ENCODE measurements around the gene TAF4B.

TAF4B gene

DNA sequence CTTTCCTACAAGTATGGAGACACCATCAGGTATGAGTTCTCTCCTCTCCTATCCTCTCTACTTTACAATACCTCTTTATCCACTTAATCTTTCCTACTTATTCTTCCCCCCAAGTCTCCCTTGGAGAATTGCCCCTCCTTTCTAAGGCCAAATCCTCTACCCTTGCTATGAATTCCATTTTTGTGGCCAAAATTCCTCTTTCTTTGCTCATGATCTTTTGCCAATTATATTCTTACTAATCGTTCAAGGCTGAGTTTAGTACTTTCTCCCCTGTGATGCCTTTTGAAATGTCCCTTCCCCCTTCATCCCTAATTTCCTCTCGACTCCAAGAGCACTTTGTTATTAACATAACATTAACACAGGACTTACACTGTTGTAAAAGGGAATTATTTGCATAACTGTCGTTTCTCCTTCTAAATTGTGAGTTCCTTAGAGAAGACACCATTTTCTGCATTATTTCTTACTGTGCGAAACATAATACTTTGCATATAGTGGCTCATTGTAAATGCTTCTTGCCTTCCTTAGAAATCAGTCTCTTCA lies 188.7 kb downstream of the TAF4B start:
- Histone ChIP-seq H2BK120ac (ENCODE audit: low read depth, low read length) (no peak overlapping the region), H3K27ac (ENCODE audit: low read length, poor library complexity, severe bottlenecking) (no peak overlapping the region), H2BK5ac (ENCODE audit: low read depth, low read length, poor library complexity, severe bottlenecking) (no peak overlapping the region), H3K4me1 (ENCODE audit: control insufficient read depth, insufficient read depth, low read depth, low read length) (no peaks in the 10 kb centered on the region), H3K27me3 (ENCODE audit: control insufficient read depth in 1 of 2, insufficient read depth in 1 of 2, low read length in 2 of 2) (no peaks in the 10 kb centered on the region), H3K14ac (ENCODE audit: low read length in 2 of 2) (no peak overlapping the region), H3K23ac (ENCODE audit: low read length in 2 of 2) (no peak overlapping the region), H3K9me3 (ENCODE audit: control insufficient read depth, low read length) (no peaks in the 10 kb centered on the region), H2AFZ (ENCODE audit: low read depth, low read length) (no peak overlapping the region), H4K91ac (ENCODE audit: low read length) (no peak overlapping the region), H3K79me1 (replicated peaks; ENCODE audit: low read length, poor library complexity, severe bottlenecking) (no peaks in the 10 kb centered on the region), H3K18ac (ENCODE audit: low read depth in 1 of 2, low read length in 2 of 2) (no peak overlapping the region), H3K4me3 (ENCODE audit: insufficient read depth in 1 of 2, low read depth in 1 of 2, low read length in 2 of 2) (no peak overlapping the region), H3K9ac (ENCODE audit: low read length) (no peak overlapping the region), H2AK5ac (ENCODE audit: low read length, severe bottlenecking) (no peak overlapping the region), H3K36me3 (ENCODE audit: control insufficient read depth in 1 of 2, insufficient read depth in 2 of 2, low read depth in 1 of 2, low read length in 2 of 2) (no peaks in the 10 kb centered on the region), H2BK12ac (ENCODE audit: low read length in 2 of 2) (no peak overlapping the region), H2BK15ac (ENCODE audit: low read depth, poor library complexity, severe bottlenecking) (no peak overlapping the region), H4K8ac (ENCODE audit: low read length) (no peak overlapping the region), H3K4me2 (ENCODE audit: low read length, poor library complexity, severe bottlenecking) (no peak overlapping the region), H3K4ac (ENCODE audit: low read depth in 1 of 2, low read length in 2 of 2) (no peak overlapping the region)
- DNase-seq: no peak
- 57% methylated on average over 4 of the region's 4 CpGs for WGBS

DNA sequence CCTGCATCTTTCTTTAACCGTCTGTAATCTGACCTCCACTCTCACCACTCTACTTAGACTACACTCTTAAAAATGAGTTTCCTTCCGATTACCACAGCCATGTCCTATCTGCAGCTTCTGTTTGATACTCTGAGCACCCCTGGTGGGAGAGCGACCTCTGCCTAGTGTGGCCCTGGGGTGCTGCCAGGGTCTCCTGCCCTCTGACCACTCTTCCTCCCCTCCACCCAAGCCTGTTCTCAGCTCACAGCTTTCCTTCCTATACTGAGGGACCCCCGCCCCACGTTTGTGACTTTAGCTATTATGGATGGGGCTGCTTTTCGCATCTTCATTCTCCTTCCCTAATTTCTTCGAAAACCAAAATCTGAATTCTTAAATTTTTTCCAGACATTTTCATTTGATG lies 189.4 kb downstream of the TAF4B start:
- H3K27me3 ChIP-seq (ENCODE audit: control insufficient read depth in 1 of 2, insufficient read depth in 1 of 2, low read length in 2 of 2): no peaks in the 10 kb centered on the region
- H3K4me2 ChIP-seq (ENCODE audit: low read length, poor library complexity, severe bottlenecking): no peak overlapping the region
- no peak overlapping the region for H2BK15ac ChIP-seq (ENCODE audit: low read depth, poor library complexity, severe bottlenecking)
- H3K9ac ChIP-seq (ENCODE audit: low read length): no peak overlapping the region
- no peak overlapping the region for H4K91ac ChIP-seq (ENCODE audit: low read length)
- H3K4me1 ChIP-seq (ENCODE audit: control insufficient read depth, insufficient read depth, low read depth, low read length): no peaks in the 10 kb centered on the region
- H4K8ac ChIP-seq (ENCODE audit: low read length): no peak overlapping the region
- H2AK5ac ChIP-seq (ENCODE audit: low read length, severe bottlenecking): no peak overlapping the region
- H3K23ac ChIP-seq (ENCODE audit: low read length in 2 of 2): no peak overlapping the region
- no peak overlapping the region for H2BK12ac ChIP-seq (ENCODE audit: low read length in 2 of 2)
- no peak overlapping the region for H3K27ac ChIP-seq (ENCODE audit: low read length, poor library complexity, severe bottlenecking)
- H3K4me3 ChIP-seq (ENCODE audit: insufficient read depth in 1 of 2, low read depth in 1 of 2, low read length in 2 of 2): no peak overlapping the region
- no peak overlapping the region for H3K14ac ChIP-seq (ENCODE audit: low read length in 2 of 2)
- no peaks in the 10 kb centered on the region for H3K9me3 ChIP-seq (ENCODE audit: control insufficient read depth, low read length)
- no peak overlapping the region for H2BK120ac ChIP-seq (ENCODE audit: low read depth, low read length)
- DNase-seq: no peak
- no peak overlapping the region for H3K18ac ChIP-seq (ENCODE audit: low read depth in 1 of 2, low read length in 2 of 2)
- no peaks in the 10 kb centered on the region for H3K79me1 ChIP-seq (replicated peaks; ENCODE audit: low read length, poor library complexity, severe bottlenecking)
- no peaks in the 10 kb centered on the region for H3K36me3 ChIP-seq (ENCODE audit: control insufficient read depth in 1 of 2, insufficient read depth in 2 of 2, low read depth in 1 of 2, low read length in 2 of 2)
- H2AFZ ChIP-seq (ENCODE audit: low read depth, low read length): no peak overlapping the region
- 69% methylated on average over 7 of the region's 7 CpGs for WGBS
- no peak overlapping the region for H3K4ac ChIP-seq (ENCODE audit: low read depth in 1 of 2, low read length in 2 of 2)
- H2BK5ac ChIP-seq (ENCODE audit: low read depth, low read length, poor library complexity, severe bottlenecking): no peak overlapping the region

DNA sequence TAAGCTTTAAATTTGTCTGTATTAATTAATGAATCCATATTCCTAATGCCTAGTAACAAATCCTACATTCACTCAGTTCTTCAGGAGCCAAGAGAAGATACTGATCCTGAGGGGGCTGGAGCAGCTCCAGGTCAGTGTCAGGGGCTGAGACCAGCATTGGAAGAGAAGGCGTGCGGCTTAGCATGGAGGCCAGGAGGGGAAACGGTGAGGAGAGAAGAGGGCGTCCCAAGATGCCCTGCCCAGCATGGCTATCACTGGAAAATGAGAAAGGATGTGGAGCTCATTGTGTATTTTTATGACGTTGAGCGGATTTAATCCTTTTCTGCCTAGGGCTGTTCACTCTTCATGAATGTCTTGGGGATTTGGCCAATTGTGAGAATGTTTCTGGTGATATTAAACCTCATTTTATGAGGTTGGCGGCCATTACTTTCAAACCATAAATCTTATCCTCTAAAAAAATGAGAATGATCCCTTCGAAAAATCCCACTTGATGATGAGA lies 190.5 kb downstream of the TAF4B start:
- H3K23ac ChIP-seq (ENCODE audit: low read length in 2 of 2): no peak overlapping the region
- H3K27me3 ChIP-seq (ENCODE audit: control insufficient read depth in 1 of 2, insufficient read depth in 1 of 2, low read length in 2 of 2): no peaks in the 10 kb centered on the region
- no peak for DNase-seq
- no peak overlapping the region for H3K27ac ChIP-seq (ENCODE audit: low read length, poor library complexity, severe bottlenecking)
- WGBS: 100% methylated on average over 8 of the region's 8 CpGs
- H2AK5ac ChIP-seq (ENCODE audit: low read length, severe bottlenecking): no peak overlapping the region
- no peaks in the 10 kb centered on the region for H3K36me3 ChIP-seq (ENCODE audit: control insufficient read depth in 1 of 2, insufficient read depth in 2 of 2, low read depth in 1 of 2, low read length in 2 of 2)
- H2BK15ac ChIP-seq (ENCODE audit: low read depth, poor library complexity, severe bottlenecking): no peak overlapping the region
- no peak overlapping the region for H3K4ac ChIP-seq (ENCODE audit: low read depth in 1 of 2, low read length in 2 of 2)
- no peak overlapping the region for H2BK120ac ChIP-seq (ENCODE audit: low read depth, low read length)
- no peak overlapping the region for H2BK12ac ChIP-seq (ENCODE audit: low read length in 2 of 2)
- H4K91ac ChIP-seq (ENCODE audit: low read length): no peak overlapping the region
- no peak overlapping the region for H2BK5ac ChIP-seq (ENCODE audit: low read depth, low read length, poor library complexity, severe bottlenecking)
- H3K9me3 ChIP-seq (ENCODE audit: control insufficient read depth, low read length): no peaks in the 10 kb centered on the region
- no peak overlapping the region for H4K8ac ChIP-seq (ENCODE audit: low read length)
- H3K18ac ChIP-seq (ENCODE audit: low read depth in 1 of 2, low read length in 2 of 2): no peak overlapping the region
- no peak overlapping the region for H3K14ac ChIP-seq (ENCODE audit: low read length in 2 of 2)
- no peak overlapping the region for H3K4me3 ChIP-seq (ENCODE audit: insufficient read depth in 1 of 2, low read depth in 1 of 2, low read length in 2 of 2)
- no peaks in the 10 kb centered on the region for H3K79me1 ChIP-seq (replicated peaks; ENCODE audit: low read length, poor library complexity, severe bottlenecking)
- no peak overlapping the region for H3K9ac ChIP-seq (ENCODE audit: low read length)
- no peak overlapping the region for H3K4me2 ChIP-seq (ENCODE audit: low read length, poor library complexity, severe bottlenecking)
- no peaks in the 10 kb centered on the region for H3K4me1 ChIP-seq (ENCODE audit: control insufficient read depth, insufficient read depth, low read depth, low read length)
- no peak overlapping the region for H2AFZ ChIP-seq (ENCODE audit: low read depth, low read length)

DNA sequence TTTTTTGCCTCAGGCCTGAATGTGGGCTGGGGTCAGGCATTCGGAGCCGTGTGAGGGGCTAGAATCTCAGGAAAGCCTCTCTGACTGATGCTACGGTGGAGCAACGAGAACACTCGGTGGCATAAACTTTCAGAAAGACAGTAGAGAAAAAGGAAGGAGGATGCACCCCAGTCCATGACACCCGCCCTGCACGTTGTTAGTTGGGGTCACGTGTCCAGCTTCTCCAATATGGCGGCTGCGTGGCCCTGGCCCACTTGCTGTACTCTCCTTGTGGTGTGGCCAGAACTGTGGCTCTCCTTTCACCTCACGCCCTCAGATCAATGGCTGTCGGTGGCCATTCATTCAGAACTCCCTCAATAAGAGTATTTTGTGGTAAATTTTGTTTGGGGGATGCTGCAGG lies 190.9 kb downstream of the TAF4B start:
- H4K8ac ChIP-seq (ENCODE audit: low read length): no peak overlapping the region
- H3K9ac ChIP-seq (ENCODE audit: low read length): no peak overlapping the region
- H2BK120ac ChIP-seq (ENCODE audit: low read depth, low read length): no peak overlapping the region
- H2AFZ ChIP-seq (ENCODE audit: low read depth, low read length): no peak overlapping the region
- H3K27ac ChIP-seq (ENCODE audit: low read length, poor library complexity, severe bottlenecking): no peak overlapping the region
- H3K14ac ChIP-seq (ENCODE audit: low read length in 2 of 2): no peak overlapping the region
- no peak overlapping the region for H2AK5ac ChIP-seq (ENCODE audit: low read length, severe bottlenecking)
- no peak overlapping the region for H4K91ac ChIP-seq (ENCODE audit: low read length)
- no peaks in the 10 kb centered on the region for H3K27me3 ChIP-seq (ENCODE audit: control insufficient read depth in 1 of 2, insufficient read depth in 1 of 2, low read length in 2 of 2)
- H2BK5ac ChIP-seq (ENCODE audit: low read depth, low read length, poor library complexity, severe bottlenecking): no peak overlapping the region
- no peak for DNase-seq
- H3K4me1 ChIP-seq (ENCODE audit: control insufficient read depth, insufficient read depth, low read depth, low read length): no peaks in the 10 kb centered on the region
- WGBS: 95% methylated on average over 12 of the region's 12 CpGs
- H3K23ac ChIP-seq (ENCODE audit: low read length in 2 of 2): no peak overlapping the region
- no peak overlapping the region for H3K18ac ChIP-seq (ENCODE audit: low read depth in 1 of 2, low read length in 2 of 2)
- no peak overlapping the region for H3K4me3 ChIP-seq (ENCODE audit: insufficient read depth in 1 of 2, low read depth in 1 of 2, low read length in 2 of 2)
- no peaks in the 10 kb centered on the region for H3K36me3 ChIP-seq (ENCODE audit: control insufficient read depth in 1 of 2, insufficient read depth in 2 of 2, low read depth in 1 of 2, low read length in 2 of 2)
- H3K4me2 ChIP-seq (ENCODE audit: low read length, poor library complexity, severe bottlenecking): no peak overlapping the region
- no peak overlapping the region for H2BK12ac ChIP-seq (ENCODE audit: low read length in 2 of 2)
- no peak overlapping the region for H2BK15ac ChIP-seq (ENCODE audit: low read depth, poor library complexity, severe bottlenecking)
- H3K4ac ChIP-seq (ENCODE audit: low read depth in 1 of 2, low read length in 2 of 2): no peak overlapping the region
- H3K79me1 ChIP-seq (replicated peaks; ENCODE audit: low read length, poor library complexity, severe bottlenecking): no peaks in the 10 kb centered on the region
- H3K9me3 ChIP-seq (ENCODE audit: control insufficient read depth, low read length): no peaks in the 10 kb centered on the region
